PC-9 (cell line): Measurements from ENCODE around the gene PLCG2.

Experiments used
- EZH2 ChIP-seq: fragments of 200-600 bp; sonication (generic); IDR thresholded peaks from 2 replicates; pipeline ENCODE4 v1.8.0; 2017; ENCODE audit warnings: antibody characterized with exemption, low read depth
- TF ChIP-seq, protein P1 (sequence below): fragments of 200-600 bp; sonication (generic); conservative IDR thresholded peaks from 2 replicates; pipeline ENCODE4 v1.6.1; 2017; ENCODE audit warnings: mixed run types, antibody characterized with exemption, mild to moderate bottlenecking, moderate library complexity

DNA sequence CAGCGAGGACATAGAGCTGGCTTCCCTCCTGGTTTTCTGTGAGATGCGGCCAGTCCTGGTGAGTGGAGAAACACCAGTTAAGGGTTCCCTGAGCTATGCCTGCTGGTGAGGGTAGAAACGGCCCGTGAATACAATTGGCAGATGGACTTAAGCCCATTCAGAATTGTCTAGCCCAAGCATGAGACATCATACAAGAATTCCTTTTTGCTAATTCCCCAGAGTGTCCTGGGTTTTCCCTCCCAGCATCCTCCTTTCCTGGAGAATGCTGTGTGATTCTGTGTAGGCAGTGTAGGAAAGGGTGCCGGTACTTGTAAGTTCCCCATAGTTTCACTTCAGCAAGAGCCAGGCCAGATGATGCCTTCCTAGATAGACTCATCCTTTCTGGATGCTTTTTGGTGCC, 167.1 kb downstream of the PLCG2 start:
- TF ChIP-seq, protein P1, sequence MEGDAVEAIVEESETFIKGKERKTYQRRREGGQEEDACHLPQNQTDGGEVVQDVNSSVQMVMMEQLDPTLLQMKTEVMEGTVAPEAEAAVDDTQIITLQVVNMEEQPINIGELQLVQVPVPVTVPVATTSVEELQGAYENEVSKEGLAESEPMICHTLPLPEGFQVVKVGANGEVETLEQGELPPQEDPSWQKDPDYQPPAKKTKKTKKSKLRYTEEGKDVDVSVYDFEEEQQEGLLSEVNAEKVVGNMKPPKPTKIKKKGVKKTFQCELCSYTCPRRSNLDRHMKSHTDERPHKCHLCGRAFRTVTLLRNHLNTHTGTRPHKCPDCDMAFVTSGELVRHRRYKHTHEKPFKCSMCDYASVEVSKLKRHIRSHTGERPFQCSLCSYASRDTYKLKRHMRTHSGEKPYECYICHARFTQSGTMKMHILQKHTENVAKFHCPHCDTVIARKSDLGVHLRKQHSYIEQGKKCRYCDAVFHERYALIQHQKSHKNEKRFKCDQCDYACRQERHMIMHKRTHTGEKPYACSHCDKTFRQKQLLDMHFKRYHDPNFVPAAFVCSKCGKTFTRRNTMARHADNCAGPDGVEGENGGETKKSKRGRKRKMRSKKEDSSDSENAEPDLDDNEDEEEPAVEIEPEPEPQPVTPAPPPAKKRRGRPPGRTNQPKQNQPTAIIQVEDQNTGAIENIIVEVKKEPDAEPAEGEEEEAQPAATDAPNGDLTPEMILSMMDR = no peak
- TF ChIP-seq EZH2 = no peak
